CD4-positive, alpha-beta memory T cell (primary cell): Measurements from ENCODE around the gene CCN5. TPM values are rescaled to one million over a fixed set of nuclear protein-coding genes. Genes with fewer than 3 reads are reported as not detected.

Experiments
- CTCF ChIA-PET: fragments of 350-600 bp; sonication (Branson Sonifier 250); formaldehyde crosslinking; loops from one replicate; lab custom pipeline; 2021; ENCODE audit warnings: inconsistent platforms; ENCODE audit not compliant: partially characterized antibody; lab: Charles Lee
- POLR2A ChIA-PET: fragments of 350-600 bp; sonication (Branson Sonifier 250); formaldehyde crosslinking; loops from one replicate; lab custom pipeline; 2021; ENCODE audit not compliant: partially characterized antibody; lab: Charles Lee
- DNase-seq, 5 donors: peaks; one replicate each; pipeline versions ENCODE4 v3.0.0 to v3.0.0-alpha.2; 2020 to 2022; ENCODE audit warnings: mixed read lengths in 1 of 5
- H3K27ac ChIP-seq: one replicate; pipeline ENCODE4 v1.7.0; 2013; ENCODE audit warnings: low read depth, low read length
- H3K27me3 ChIP-seq: 2 replicates; pipeline ENCODE4 v1.7.0; 2013; ENCODE audit warnings: mild to moderate bottlenecking, low read length, moderate library complexity; ENCODE audit not compliant: insufficient read depth
- H3K36me3 ChIP-seq: 2 replicates; pipeline ENCODE4 v1.7.0; 2013; ENCODE audit warnings: mild to moderate bottlenecking, low read length, moderate library complexity; ENCODE audit not compliant: insufficient read depth
- H3K4me1 ChIP-seq: 2 replicates; pipeline ENCODE4 v1.7.0; 2013; ENCODE audit warnings: mild to moderate bottlenecking, low read length, moderate library complexity; ENCODE audit not compliant: insufficient read depth
- H3K4me3 ChIP-seq, 2 donors: one replicate each; pipeline ENCODE4 v1.7.0; 2013; ENCODE audit warnings: low read length in 2 of 2, mild to moderate bottlenecking in 1 of 2
- H3K9me3 ChIP-seq, 2 donors: one replicate each; pipeline ENCODE4 v1.7.0; 2013; ENCODE audit warnings: low read length in 2 of 2, control low read depth in 1 of 2; ENCODE audit not compliant: control insufficient read depth in 1 of 2
- H3K27ac Mint-ChIP-seq, 7 donors: one replicate each; pipeline ENCODE4 v1.8.0; 2020 to 2021; ENCODE audit warnings: mixed read lengths in 7 of 7, mild to moderate bottlenecking in 6 of 7, inconsistent platforms in 3 of 7, moderate library complexity in 3 of 7
- H3K27me3 Mint-ChIP-seq, 2 donors: one replicate each; pipeline ENCODE4 v1.8.0; 2020 to 2021; ENCODE audit warnings: mixed read lengths in 2 of 2
- H3K36me3 Mint-ChIP-seq, 2 donors: one replicate each; pipeline ENCODE4 v1.8.0; 2020 to 2021; ENCODE audit warnings: mixed read lengths in 2 of 2, inconsistent platforms in 1 of 2, mild to moderate bottlenecking in 1 of 2
- H3K4me1 Mint-ChIP-seq, 4 donors: one replicate each; pipeline ENCODE4 v1.8.0; 2020 to 2021; ENCODE audit warnings: mixed read lengths in 4 of 4, mild to moderate bottlenecking in 1 of 4
- H3K4me3 Mint-ChIP-seq, 8 donors: one replicate each; pipeline ENCODE4 v1.8.0; 2020 to 2021; ENCODE audit warnings: mixed read lengths in 8 of 8, mild to moderate bottlenecking in 7 of 8, moderate library complexity in 6 of 8, inconsistent platforms in 3 of 8
- H3K9me3 Mint-ChIP-seq, 8 donors: one replicate each; pipeline ENCODE4 v1.8.0; 2020 to 2021; ENCODE audit warnings: mixed read lengths in 8 of 8, mild to moderate bottlenecking in 5 of 8, inconsistent platforms in 3 of 8, moderate library complexity in 1 of 8
- intact Hi-C: fragments of 100-400 bp; cut with micrococcal nuclease; formaldehyde crosslinking; loops from one replicate; pipeline ENCODE4 v1.15.1; 2023
- polyA plus RNA-seq, 2 donors: library from polyadenylated mRNA; unstranded; fragments of 300-500 nt; fragmentation: Illumina TruSeq; gene quantifications; one replicate each; pipeline ENCODE4 v1.2.3, GENCODE V29; 2021
- total RNA-seq, 2 experiments: library from RNA; stranded (reverse); gene quantifications; one replicate each; pipeline ENCODE4 v1.2.3, GENCODE V29; 2021

CCN5 gene
- total and polyA plus RNA-seq, 4 experiments from 2014 or later: not detected

- intact Hi-C loops: no loop called here
- Histone ChIP-seq H3K27ac (no peak overlapping the region), H3K4me1 (no peaks in the 10 kb centered on the region), H3K36me3 (no peaks in the 10 kb centered on the region), H3K27me3 (no peaks in the 10 kb centered on the region), H3K4me3 (no peak overlapping the region), H3K9me3 (no peaks in the 10 kb centered on the region)
- H3K36me3 Mint-ChIP-seq: no peaks in the 10 kb centered on the region
- CTCF ChIA-PET: no interaction called here
- H3K4me3 Mint-ChIP-seq: no peak overlapping the region
- no peak overlapping the region for H3K27ac Mint-ChIP-seq
- no peak for DNase-seq
- H3K9me3 Mint-ChIP-seq: no peaks in the 10 kb centered on the region
- H3K27me3 Mint-ChIP-seq: peaks cover 4 to 6% of the 10 kb centered on the region in 2 donors
- POLR2A ChIA-PET: no interaction called here
- no peaks in the 10 kb centered on the region for H3K4me1 Mint-ChIP-seq
Observed at GRCh38 chr20:44709380-44709779, 5.8 kb upstream of the CCN5 start.

GRCh38 chr20:44709797-44710196, 5.4 kb upstream of the CCN5 start:
- peaks cover 4 to 7% of the 10 kb centered on the region in 2 donors for H3K27me3 Mint-ChIP-seq
- H3K9me3 ChIP-seq: no peaks in the 10 kb centered on the region
- no peak overlapping the region for H3K4me3 ChIP-seq
- no peaks in the 10 kb centered on the region for H3K4me1 ChIP-seq
- H3K36me3 Mint-ChIP-seq: no peaks in the 10 kb centered on the region
- ChIA-PET CTCF (no interaction called here), POLR2A (no interaction called here)
- no peaks in the 10 kb centered on the region for H3K9me3 Mint-ChIP-seq
- no peak overlapping the region for H3K27ac ChIP-seq
- no peaks in the 10 kb centered on the region for H3K36me3 ChIP-seq
- H3K4me3 Mint-ChIP-seq: no peak overlapping the region
- H3K4me1 Mint-ChIP-seq: no peaks in the 10 kb centered on the region
- no peaks in the 10 kb centered on the region for H3K27me3 ChIP-seq
- no peak for DNase-seq
- H3K27ac Mint-ChIP-seq: no peak overlapping the region
- intact Hi-C loops: no loop called here

GRCh38 chr20:44711237-44711636, 3.9 kb upstream of the CCN5 start:
- H3K27ac Mint-ChIP-seq: no peak overlapping the region

GRCh38 chr20:44714102-44714700, 968 bp upstream of the CCN5 start:
- ChIA-PET CTCF (no interaction called here), POLR2A (no interaction called here)
- no peak overlapping the region for H3K4me3 ChIP-seq
- H3K27me3 ChIP-seq: no peaks in the 10 kb centered on the region
- no peaks in the 10 kb centered on the region for H3K9me3 ChIP-seq
- Mint-ChIP-seq H3K27ac (no peak overlapping the region), H3K9me3 (no peaks in the 10 kb centered on the region), H3K36me3 (no peaks in the 10 kb centered on the region), H3K4me1 (no peaks in the 10 kb centered on the region), H3K4me3 (no peak overlapping the region), H3K27me3 (peaks cover 2 to 5% of the 10 kb centered on the region in 2 donors)
- no peak overlapping the region for H3K27ac ChIP-seq
- no peaks in the 10 kb centered on the region for H3K36me3 ChIP-seq
- intact Hi-C loops: no loop called here
- DNase-seq: no peak
- no peaks in the 10 kb centered on the region for H3K4me1 ChIP-seq

More at GRCh38 chr20:44711237-44711636, 3.9 kb upstream of the CCN5 start:
- POLR2A ChIA-PET: no interaction called here
- no peak overlapping the region for H3K4me3 Mint-ChIP-seq
- no peak overlapping the region for H3K4me3 ChIP-seq
- no peak for DNase-seq
- no peaks in the 10 kb centered on the region for H3K9me3 ChIP-seq
- H3K36me3 ChIP-seq: no peaks in the 10 kb centered on the region
- no peak overlapping the region for H3K27ac ChIP-seq
- H3K27me3 ChIP-seq: no peaks in the 10 kb centered on the region
- intact Hi-C loops: no loop called here
- no peaks in the 10 kb centered on the region for H3K4me1 Mint-ChIP-seq
- no peaks in the 10 kb centered on the region for H3K9me3 Mint-ChIP-seq
- H3K27me3 Mint-ChIP-seq: peaks cover 2 to 5% of the 10 kb centered on the region in 2 donors
- CTCF ChIA-PET: interaction anchor here (1.4 kb wide), 1 partner anchor 36 kb away, joined by 3 read pairs; no protein-coding TSS in a partner anchor
- H3K4me1 ChIP-seq: no peaks in the 10 kb centered on the region
- no peaks in the 10 kb centered on the region for H3K36me3 Mint-ChIP-seq

GRCh38 chr20:44715499-44716308, 535 bp downstream of the CCN5 start:
- intact Hi-C loops: no loop called here
- ChIA-PET POLR2A (no interaction called here), CTCF (interaction anchor here (1.1 kb wide), 1 partner anchor 13 kb away, joined by 3 read pairs; no protein-coding TSS in a partner anchor)
- H3K27me3 ChIP-seq: no peaks in the 10 kb centered on the region
- Mint-ChIP-seq H3K27ac (peak overlapping the region in 1 of 7 donors; percentile 57), H3K36me3 (no peaks in the 10 kb centered on the region), H3K4me1 (no peaks in the 10 kb centered on the region), H3K4me3 (no peak overlapping the region), H3K9me3 (no peaks in the 10 kb centered on the region), H3K27me3 (peaks cover 2 to 3% of the 10 kb centered on the region in 2 donors)
- no peak overlapping the region for H3K27ac ChIP-seq
- DNase-seq: no peak
- H3K4me3 ChIP-seq: no peak overlapping the region
- H3K9me3 ChIP-seq: no peaks in the 10 kb centered on the region
- H3K36me3 ChIP-seq: no peaks in the 10 kb centered on the region
- no peaks in the 10 kb centered on the region for H3K4me1 ChIP-seq

GRCh38 chr20:44716309-44717106, 1.3 kb downstream of the CCN5 start:
- Mint-ChIP-seq H3K36me3 (no peaks in the 10 kb centered on the region), H3K9me3 (no peaks in the 10 kb centered on the region), H3K27ac (no peak overlapping the region), H3K4me3 (no peak overlapping the region), H3K27me3 (peaks cover 2 to 3% of the 10 kb centered on the region in 2 donors), H3K4me1 (no peaks in the 10 kb centered on the region)
- Histone ChIP-seq H3K4me1 (no peaks in the 10 kb centered on the region), H3K36me3 (no peaks in the 10 kb centered on the region), H3K27me3 (no peaks in the 10 kb centered on the region), H3K4me3 (no peak overlapping the region), H3K27ac (no peak overlapping the region), H3K9me3 (no peaks in the 10 kb centered on the region)
- POLR2A ChIA-PET: interaction anchor here (0.5 kb wide), 1 partner anchor 231 kb away, joined by 3 read pairs; no protein-coding TSS in a partner anchor
- intact Hi-C loops: no loop called here
- CTCF ChIA-PET: interaction anchor here (0.8 kb wide), 1 partner anchor 31 kb away, joined by 3 read pairs; no protein-coding TSS in a partner anchor
- no peak for DNase-seq

GRCh38 chr20:44717986-44718385, 2.8 kb downstream of the CCN5 start:
- Histone ChIP-seq H3K27me3 (no peaks in the 10 kb centered on the region), H3K9me3 (no peaks in the 10 kb centered on the region), H3K4me1 (no peaks in the 10 kb centered on the region), H3K36me3 (no peaks in the 10 kb centered on the region), H3K4me3 (no peak overlapping the region), H3K27ac (no peak overlapping the region)
- Mint-ChIP-seq H3K27me3 (peaks cover 0 to 2% of the 10 kb centered on the region in 2 donors), H3K27ac (no peak overlapping the region), H3K9me3 (no peaks in the 10 kb centered on the region), H3K4me3 (no peak overlapping the region), H3K4me1 (no peaks in the 10 kb centered on the region), H3K36me3 (no peaks in the 10 kb centered on the region)
- intact Hi-C loops: no loop called here
- ChIA-PET POLR2A (no interaction called here), CTCF (interaction anchor here (0.7 kb wide), 1 partner anchor 139 kb away, joined by 3 read pairs; no protein-coding TSS in a partner anchor)
- no peak for DNase-seq
